T47D (cell line): ENCODE results near the gene ZBTB16.

Experiments
- DNase-seq, 2 experiments: peaks; one replicate each; pipeline versions ENCODE4 v3.0.0 to v3.0.0-alpha.2; 2011 to 2012; ENCODE audit warnings: low read depth in 1 of 2, low spot score in 1 of 2
- JUND ChIP-seq: IDR thresholded peaks from 2 replicates; pipeline ENCODE4 v1.6.1; 2012; ENCODE audit warnings: low read depth
- in situ Hi-C: cut with HindIII; loops from 2 replicates; pipeline ENCODE4 v1.10.0; 2016; ENCODE audit warnings: low sequenced_read_pairs, low pct_unique_long_range_greater_than_20kb

Gene ZBTB16

DNA sequence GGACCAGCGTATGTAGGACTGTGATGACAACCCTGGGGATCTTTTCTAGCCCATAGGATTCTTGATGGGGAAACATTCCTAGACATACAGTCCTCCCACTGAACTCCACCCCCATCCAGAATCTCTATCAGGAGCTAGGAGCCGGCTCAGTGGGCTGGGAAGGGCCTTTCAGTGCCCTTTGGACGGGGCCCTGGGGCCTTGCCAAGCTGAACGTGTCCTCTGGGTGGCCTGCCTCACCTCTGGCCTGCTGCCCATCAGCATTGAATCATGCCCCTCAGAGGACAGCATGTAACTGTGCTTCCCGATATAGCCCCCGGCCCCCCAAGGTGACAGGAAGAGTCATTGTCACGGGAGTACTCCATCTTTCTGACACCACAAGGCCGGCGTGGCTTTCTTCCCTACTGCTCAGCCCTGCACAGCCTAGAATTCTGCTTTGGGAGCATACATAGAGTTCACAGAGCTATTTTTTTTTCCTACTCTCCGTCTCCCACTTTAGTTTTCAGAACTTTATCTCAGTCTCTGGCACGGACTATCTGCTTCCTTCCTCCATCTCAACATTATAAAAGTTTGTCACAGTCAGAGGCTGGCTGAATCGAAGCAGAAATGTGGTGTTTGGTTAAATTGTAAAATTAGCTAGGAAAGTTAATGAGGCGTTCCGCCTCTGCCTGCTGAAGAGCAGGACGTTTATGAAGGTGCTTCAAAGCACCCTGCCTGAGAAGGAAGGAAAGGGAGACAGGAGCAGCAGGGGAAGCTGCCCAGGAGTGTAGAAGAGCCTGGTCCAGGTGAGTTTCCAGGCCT lies 111.9 kb downstream of the ZBTB16 start:
- in situ Hi-C loops = no loop called here
- DNase-seq = no peak
- no peak for TF ChIP-seq JUND

DNA sequence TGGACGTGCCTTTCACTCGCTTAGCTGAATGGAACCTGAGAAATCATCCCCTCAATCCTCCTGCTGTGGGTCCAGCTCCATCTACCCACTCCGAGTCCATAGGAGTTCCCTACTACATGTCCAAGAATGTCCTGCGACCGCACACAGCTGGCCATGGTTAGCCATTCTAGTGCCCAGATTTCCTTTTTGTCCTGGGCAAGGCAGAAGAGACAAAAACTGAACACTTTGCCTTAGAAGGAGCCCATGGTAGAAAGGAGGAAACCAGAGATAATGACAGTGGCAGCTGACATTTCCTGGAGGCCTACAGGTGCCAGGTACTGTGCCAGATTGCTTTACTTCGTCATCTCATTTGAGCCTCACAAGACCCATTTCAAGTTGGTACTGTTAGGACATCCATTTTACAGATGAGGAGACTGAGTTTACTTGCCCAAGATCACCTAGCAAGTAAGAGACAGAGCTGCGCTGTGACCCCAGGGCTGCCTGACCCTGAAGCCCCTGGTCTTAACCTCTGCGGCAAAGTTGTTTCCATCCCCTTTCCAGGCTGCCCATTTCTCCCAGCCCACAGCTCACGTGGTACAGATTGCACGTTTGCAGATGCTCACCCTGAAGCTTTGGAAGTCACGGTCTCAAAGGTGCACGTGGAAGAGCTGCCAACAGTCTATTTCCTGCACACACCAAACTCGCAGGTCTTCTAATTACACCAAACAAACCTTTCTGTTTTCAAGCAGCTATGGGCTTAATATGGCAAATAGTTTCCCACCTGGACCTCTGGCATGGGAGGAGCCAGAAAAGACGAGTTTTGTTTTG lies 112.7 kb downstream of the ZBTB16 start:
- in situ Hi-C loops = no loop called here
- no peak for DNase-seq

DNA sequence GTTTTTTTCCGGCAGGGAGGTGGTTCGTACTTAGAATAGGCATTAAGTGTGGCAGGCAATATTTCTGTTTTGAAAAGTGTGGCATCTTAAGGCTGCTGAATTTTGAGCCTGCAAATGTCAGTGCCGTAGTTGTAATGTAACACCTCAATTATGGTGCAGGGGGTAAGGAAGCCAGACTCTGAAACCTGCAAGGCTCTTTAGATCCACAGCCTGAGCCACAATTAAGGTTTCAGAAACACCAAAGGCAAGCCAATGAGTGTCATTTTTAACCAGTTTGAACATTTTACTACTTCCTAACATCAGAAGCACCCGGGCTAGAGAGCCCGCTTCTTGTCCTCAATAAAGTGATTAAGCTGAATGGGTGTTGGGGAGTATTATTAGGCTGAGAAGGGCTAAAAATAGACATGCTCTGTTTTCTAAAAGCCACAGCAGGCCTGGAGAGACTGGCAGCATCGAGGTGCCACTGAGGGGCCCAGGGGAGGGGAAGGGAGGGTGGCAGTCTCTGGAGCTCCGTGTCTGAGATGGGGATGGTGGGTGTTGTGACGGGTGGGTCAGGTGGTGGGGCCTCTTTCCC lies 113.4 kb downstream of the ZBTB16 start:
- TF ChIP-seq JUND = no peak
- in situ Hi-C loops = no loop called here
- no peak for DNase-seq

More for the DNA sequence above, 112.7 kb downstream of the ZBTB16 start:
- TF ChIP-seq JUND = no peak

DNA sequence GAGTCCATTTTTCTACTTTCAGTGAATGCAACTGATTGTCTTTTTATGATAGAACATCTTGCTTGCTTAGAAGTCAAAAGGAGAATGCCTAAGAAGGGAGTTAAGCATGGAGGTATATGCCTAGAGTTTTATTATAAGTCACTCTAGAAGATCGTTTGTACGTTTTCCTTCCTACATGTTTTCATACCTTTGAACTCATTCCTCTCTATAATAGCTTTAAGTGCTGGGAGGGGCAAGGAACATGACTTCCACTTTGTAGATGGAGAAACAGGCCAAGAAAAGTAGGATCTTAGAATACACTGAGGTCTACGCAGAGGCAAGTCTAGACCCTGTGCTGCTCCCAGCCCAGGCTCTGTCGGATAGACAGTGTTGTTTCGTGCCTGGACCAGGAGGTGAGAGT lies 114.3 kb downstream of the ZBTB16 start:
- DNase-seq = no peak
- no peak for TF ChIP-seq JUND
- in situ Hi-C loops = no loop called here

DNA sequence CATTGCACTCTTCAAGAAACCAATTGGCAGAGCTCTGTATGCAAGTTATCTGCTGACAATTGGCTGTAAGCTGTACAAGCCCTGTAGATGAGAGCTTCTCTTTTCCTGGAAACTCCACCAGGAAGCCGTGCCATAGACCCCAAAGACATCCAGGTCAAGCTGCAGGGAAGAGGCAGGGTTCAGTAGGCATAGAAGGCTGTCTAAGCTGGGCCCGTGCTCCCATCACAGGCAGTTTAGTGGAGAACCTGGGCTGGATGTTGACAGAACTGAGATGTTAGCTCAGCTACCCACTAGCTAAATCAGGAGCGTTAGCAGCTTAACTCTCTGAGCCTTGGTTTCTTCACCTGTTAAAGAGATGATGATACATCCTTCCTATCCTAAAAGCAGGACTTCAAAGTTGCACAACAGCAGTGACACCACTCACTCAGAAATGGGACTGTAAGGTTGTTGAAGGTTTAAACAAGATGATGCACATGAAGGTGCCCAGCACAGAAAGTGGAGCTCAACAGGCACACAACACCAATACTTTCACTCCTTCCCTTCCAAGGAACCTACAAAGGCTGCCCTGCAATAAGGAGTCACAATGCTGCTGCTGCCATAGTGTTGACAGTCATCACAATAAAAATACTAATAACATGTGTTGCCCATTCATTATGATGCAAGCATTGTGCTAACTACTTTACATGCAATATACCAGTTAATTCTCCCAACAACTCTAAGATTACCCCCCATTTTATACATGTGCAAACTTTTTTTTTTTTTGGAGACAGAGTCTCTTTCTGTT lies 115.4 kb downstream of the ZBTB16 start:
- no peak for TF ChIP-seq JUND
- DNase-seq = no peak
- in situ Hi-C loops = no loop called here

DNA sequence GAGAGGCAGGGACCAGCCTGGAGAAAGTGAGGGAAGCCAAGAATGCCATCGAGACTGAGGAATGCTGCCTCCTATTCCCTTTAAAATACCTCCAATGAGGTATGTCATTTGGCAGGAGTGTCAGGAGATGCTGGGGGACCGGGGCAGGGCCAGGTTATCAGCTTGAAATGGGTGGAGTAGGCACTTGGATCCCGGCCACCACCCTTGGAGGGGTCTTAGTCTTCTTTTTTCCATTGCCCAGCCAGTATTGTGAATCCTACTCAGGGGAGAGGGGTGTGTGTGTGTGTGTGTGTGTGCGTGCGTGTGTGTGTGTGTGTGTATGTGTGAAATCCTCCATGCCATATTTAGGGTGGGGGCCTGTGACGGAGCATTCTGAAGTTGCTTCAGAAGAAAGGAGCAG lies 116.2 kb downstream of the ZBTB16 start:
- in situ Hi-C loops = no loop called here
- DNase-seq = no peak
- TF ChIP-seq JUND = no peak

DNA sequence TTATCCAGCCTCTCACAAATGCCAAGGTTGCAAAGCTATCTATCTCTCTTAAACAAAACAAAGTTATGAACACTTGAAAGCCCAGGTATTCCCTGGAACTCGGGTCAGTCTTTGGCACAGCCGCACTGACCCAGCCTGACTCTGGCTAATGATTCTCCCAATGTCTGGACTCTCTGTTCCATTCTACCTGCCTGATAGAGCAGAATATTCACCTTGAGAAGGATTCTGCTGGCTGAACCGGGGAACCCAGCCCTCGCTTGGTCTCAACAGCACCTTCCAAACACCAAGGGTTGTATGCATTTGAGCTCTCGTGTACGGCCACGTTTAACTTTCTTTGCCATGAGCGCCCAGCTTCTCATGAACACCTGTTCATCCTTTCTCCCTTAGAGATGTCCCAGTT lies 116.8 kb downstream of the ZBTB16 start:
- TF ChIP-seq JUND = no peak
- in situ Hi-C loops = no loop called here
- no peak for DNase-seq

DNA sequence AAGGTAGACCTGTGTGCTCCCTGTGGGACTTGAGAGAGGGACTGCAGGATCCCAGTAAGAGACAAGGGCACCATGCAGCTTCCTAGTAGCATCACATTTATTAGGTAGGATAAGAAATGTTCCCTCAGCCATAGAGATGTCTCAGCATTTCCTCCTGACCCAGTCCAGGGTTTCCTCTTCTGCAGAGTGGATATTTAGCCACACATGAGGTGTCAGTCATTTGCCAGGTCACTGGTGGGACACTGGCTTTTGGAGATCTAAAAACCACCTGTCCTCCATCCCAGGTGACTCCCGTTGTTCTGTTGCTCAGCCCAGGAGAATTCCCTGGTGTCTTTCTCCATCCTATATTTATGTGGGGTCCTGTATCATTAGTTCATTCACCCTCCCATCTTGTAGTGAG lies 119.1 kb downstream of the ZBTB16 start:
- no peak for TF ChIP-seq JUND
- in situ Hi-C loops = no loop called here
- no peak for DNase-seq

DNA sequence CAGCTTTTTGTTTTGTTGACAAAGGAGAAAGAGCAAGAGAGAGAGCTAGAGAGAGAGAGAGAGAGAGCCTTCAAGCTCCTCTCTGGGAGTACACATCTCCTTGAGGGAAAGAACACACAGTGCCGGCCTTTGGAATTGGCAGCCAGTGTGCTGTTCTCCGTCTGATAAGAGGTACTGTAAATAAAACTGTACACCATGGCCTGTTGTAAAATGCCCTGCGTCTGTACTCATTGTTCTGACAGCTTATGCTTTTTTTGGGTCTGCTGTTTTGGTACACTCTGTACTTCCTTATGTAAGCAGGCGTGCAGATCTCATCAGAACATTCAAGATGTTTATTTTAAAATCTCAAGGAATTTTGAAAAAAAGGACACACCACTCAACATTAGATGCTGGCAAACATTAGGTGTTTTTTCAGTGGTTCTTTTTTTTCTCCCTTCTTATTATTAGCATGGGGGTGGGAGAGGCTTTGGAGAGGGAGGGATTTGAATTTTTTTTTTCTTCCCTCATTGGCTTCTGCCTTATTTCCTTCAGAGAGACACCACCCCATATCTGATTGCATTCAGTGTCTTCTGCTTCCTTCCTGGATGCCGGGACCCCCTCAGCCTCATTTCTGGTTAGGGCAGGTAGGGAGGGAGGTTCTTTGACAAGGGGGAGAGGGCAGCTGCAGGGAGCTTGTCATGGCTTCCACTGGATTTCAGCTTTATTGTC lies 119.9 kb downstream of the ZBTB16 start:
- TF ChIP-seq JUND = no peak
- in situ Hi-C loops = no loop called here
- peak in 1 of 2 experiments; percentile 84 for DNase-seq

DNA sequence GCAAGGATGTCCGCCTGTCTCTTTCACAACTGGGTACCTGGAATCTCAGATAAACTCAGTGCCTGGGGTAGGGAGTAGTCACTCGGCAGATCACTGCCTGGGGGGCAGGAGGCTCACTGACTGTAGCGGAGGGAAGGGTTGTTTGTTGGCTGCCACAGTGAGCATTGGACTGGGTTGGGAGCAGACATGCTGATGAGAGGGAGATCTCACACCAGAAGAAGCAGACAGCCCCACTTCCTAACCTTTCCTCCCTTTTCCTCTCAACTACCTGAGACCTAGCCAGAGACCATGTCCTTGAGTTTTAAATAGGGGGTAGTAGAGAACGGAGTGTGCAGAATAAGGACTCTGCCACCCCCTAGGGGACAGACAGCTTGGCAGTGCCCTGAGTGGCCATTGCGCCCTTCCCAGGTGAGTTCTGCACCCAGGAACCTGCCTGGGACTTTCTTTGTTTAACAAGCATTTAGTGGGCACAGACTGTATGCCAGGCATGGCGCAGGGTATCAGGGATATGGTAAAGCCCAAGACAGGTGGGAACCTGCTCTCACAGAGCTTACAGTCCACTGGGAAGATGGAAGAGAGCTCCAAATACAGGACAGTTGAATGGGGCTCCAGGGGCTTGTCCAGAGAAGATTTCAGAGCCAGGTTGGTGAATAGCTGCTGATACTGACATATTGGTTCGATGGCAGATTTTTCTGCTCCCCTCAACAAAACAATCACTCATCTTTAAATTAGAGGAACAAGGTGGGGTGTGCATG lies 121.0 kb downstream of the ZBTB16 start:
- in situ Hi-C loops = no loop called here
- TF ChIP-seq JUND = no peak
- peak; percentile 41 to 67 for DNase-seq

DNA sequence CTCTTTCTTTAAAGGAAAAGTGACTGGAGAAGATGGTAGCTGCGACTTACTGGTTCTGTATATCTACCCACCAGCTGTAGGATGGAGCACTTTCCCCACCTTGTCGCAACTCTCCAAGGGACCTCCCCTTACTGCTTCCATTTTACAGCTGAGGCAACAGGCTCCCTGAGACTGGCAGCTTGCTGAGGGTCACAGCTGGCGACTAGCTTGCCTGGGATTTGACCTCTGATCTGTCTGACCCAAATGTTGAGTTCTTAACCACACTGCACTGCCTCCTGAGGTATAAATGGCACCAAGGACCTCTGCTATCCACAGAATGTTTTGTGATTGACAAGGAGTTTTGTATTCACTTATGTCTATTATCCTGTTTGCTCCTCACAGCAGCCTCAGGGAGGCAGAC lies 121.7 kb downstream of the ZBTB16 start:
- DNase-seq = no peak
- in situ Hi-C loops = no loop called here
- no peak for TF ChIP-seq JUND
